Measurements from ENCODE around the gene SIMC1.
"Not testable (repeated sequence)": the region's sequence is repeated elsewhere in the genome, so short reads cannot be mapped to it uniquely, and the experiment has no call there.

Gene SIMC1

DNA sequence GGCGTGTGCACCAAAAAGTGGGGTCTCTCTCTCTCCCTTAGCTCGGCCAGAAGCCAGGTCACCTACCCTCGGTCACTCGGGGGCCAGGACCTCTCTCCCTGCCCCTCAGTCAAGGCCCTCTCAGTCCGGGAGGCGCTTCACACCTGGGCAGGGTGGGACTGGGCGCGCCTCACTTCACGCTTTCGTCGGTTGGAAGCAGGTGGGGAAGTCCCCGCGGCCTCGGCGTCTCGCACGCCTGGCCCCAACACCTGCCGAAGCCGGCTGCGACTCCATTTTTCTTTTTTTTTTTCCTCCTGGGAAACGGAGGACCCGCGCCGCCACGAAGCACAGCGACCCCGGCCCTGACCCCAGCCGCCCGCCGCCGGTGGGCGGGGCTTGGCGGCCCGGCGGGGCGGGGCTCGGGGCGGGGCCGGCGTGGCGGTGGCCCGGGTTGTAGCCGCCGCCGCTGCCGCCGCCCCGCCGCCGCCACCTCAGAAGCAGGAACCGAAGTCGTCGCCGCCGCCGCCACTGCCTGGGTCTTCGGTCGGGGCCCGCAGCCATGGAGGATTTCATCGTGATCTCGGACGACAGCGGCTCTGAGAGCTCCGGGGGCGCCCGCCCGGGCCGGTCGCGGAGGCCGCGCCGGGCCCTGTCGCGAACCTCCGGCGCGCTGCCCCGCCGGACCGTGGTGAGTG, at the start of gene SIMC1:
Gene SIMC1 (plus strand): TSS at position 454 of the 674 bp plus-strand sequence. CDS start 85 bp downstream, at position 539.
- DNase-seq (ENCODE audit: low read depth in 2 of 2), result peak; percentile 10 to 34

DNA sequence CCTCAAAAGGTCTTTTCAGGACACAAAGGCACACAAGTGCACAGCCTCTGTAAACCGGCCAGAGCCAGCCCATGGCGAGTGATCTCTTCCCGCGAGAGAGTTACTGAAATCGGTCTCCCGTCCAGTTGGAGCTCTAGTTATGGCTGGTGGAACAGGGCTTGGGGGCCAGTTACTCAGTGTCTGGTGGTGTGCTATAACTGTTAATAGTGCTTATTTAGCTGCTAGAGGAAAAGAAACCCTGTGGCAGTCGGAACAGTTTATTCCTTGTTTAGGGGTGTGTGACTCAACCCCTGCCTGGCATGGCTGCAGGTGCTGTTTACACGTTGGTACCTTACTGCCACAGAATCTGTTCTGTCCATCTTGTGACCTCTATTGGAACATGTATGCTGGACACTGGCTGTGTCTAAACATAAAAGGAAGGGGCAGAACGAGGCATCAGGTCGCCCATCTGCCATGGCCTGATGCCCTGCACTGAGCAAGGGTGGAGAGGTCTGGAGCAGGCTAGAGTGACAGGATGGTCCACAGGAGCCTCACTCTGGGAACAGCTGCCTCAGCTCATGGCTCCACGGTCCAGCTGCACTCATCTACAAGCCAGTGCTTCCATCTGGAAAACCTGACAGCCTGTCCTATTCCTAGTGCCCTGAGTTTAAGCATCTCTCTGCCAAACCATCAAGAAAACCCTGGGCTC, 49.6 kb upstream of the SIMC1 start:
- no peak for DNase-seq (ENCODE audit: low read depth in 2 of 2)

DNA sequence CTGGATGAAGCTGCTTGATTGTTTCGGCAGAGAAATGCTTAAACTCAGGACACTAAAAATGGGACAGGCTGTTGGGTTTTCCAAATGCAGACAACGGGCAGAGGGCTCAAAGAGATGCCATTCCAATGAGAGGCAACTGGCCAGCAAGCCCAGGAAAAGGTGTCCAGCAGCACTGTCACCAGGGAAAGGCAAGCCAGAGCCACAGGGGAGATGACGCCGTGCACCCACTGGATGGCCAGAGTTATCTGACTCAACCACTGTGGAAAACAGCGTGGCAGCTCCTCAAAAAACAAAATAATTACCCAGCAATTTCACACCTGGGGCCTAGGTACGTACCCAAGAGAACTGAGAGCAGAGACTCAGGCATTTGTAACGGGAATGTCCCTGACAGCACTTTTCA, 48.4 kb upstream of the SIMC1 start:
- no peak for DNase-seq (ENCODE audit: low read depth in 2 of 2)

DNA sequence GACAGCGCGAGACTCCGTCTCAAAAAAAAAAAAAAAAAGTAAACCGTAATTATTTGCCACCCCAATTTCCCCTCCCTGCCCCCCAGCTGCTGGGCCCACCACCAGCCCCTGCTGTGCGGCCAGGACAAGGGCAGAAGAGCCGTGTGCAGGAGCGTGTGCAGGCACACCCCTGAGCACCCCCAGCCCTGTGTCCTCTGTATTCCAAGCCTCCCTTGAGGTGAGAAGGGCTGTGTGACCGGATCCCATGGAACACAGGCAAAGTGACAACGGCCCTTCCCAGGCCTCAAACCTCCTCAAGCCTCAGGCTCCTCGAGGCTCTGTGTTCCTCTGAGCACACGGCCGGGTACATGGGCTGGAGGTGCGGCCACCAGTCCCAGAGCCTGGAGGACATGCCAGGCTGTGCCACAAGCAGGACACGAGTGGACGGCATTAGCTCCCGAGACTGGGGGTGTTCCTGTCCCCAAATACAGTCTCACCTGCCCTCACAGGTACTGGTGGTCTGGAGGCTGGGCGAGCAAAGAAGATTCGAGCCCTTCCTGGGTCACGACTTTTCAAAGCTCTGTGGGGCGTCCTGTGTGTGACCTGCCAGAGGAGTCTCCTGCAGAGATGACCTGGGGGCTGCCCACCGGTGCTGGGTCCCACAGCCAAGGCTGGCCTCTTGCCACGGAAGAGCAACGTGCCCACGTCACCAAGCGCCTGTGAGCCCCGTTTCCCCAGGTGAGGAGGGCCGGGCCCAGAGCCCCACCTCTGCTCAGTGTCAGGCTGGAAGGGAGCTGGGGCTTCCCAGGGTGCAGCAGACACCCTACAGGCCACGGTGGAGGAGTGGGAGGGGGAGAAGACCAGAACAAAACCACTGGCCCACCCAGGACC, 47.1 kb upstream of the SIMC1 start:
- DNase-seq (ENCODE audit: low read depth in 2 of 2), result no peak

DNA sequence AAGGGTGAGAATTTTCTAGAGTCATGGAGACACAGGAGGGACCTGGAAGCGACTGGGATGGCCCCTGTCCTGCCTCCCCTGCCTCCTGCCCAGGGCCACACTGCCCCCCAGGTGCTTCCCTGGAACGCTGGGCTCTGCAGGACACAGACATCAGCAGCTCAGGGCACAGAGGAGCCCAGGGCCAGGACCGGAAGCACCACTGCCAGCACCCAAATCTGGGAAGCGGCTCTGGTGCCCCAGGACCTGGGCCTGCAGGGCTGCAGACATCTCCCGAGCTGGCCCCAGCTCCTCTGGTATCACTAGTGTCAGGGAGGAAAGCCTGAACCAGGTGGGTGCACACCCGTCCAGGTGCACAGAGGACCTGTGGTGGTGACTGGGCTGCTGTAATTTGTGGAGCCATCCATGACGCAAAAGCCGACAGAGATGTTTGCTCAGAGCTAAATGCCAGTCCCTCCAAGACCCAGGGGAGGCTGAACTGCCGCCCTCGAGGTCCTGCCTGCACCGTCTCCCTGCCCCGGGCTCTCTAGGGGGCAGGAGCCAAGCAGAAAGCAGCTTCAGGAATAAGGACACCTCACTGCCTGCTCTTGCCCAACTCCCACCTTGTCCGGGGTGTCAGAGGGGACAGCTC, 46.0 kb upstream of the SIMC1 start:
- no peak for DNase-seq (ENCODE audit: low read depth in 2 of 2)

DNA sequence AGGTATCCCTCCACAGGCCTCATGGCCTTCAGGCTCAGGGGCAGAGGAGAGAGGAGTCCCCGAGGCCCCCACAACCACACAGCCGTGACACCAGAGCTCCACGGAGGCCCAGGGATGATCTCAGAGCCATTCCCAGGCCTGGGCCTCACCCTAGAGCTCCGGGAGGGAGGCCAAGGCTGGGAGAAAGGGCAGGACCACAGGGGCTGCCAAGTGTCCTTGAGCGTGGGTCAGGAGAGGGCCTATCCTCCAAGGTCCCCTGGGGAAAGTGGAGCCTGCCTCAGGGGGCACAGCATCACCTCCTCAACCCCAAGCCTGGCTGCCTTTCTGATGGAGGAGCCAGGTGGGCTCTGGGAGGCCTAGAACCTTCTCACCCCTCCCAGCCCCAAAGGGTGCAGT, 45.5 kb upstream of the SIMC1 start:
- not testable (repeated sequence) for DNase-seq (ENCODE audit: low read depth in 2 of 2)

DNA sequence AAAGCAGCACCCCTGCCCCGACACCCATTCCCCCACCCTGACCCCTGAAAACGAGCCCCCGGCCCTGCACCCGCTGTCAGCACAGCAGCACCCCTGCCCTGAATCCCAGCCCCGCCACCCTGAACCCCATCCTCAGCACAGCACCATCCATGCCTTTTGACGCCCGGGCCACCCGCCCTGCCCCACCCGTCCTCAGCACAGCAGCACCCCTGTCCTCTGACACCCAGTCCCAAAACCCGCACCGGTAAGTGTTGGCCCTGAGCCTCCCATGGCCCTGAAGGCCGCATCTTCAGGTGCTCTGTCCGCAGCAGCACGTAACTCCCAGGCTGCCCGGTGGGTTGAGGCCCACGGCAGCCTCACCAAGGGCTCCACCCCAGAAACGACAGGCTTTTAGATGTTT, 44.6 kb upstream of the SIMC1 start:
- DNase-seq (ENCODE audit: low read depth in 2 of 2), result not testable (repeated sequence)

DNA sequence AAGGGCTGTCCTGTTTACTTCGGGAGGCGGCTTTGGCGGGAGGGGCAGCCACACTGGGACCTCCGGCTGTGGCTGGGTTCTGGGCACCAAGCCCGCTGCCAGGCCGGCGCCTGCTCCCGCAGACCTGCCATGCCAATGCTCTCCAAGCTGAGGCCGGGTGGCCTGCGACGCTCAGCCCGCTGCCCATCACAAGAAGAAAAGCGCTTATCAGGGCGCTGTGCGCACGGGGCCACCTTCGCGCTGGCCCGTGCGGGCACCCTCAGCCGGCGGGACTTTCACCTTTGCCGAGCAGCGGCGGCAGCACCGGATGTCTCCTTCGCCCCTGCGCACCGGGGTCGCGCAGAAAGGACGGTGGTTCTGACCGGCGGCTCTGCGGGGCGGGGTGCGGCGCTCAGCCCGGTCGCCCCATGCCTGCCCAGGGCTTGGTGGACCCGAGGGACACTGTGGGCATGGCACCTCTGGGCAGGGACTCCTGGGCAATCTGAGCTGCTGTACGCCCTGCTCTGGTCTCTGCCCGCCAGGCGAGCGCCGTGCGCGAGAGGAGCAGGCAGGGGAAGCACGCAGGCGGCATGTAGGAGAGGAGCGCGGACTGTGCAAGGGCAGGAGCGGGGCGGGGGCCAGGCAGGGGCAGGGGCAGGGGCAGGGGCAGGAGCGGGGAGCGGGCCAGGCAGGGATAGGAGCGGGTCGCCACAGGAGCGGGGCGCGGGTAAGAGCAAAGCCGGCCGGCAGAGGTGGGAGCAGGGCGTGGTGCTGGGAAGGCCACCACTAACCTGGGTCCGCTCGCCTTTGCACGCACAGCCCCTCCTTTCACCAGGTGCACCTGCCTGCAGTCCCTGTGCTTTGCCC, 43.8 kb upstream of the SIMC1 start:
- DNase-seq (ENCODE audit: low read depth in 2 of 2), result not testable (repeated sequence)

DNA sequence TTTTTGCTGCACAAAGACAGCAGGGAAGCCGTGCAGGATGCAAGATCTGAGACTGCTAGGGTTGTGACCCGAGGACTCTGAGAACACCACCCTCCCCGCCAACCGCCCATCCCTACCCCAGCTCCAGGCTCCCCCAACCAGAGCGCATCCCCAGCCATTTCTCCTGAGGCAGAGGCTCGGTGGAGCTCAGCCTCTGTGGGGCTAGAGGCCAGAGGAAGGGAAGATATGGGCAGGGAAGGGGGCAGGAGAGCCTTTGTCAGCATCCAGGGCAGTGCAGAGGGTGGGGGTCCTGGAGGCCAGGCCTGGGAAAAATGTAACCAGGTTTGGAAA, 43.2 kb upstream of the SIMC1 start:
- DNase-seq (ENCODE audit: low read depth in 2 of 2), result not testable (repeated sequence)

DNA sequence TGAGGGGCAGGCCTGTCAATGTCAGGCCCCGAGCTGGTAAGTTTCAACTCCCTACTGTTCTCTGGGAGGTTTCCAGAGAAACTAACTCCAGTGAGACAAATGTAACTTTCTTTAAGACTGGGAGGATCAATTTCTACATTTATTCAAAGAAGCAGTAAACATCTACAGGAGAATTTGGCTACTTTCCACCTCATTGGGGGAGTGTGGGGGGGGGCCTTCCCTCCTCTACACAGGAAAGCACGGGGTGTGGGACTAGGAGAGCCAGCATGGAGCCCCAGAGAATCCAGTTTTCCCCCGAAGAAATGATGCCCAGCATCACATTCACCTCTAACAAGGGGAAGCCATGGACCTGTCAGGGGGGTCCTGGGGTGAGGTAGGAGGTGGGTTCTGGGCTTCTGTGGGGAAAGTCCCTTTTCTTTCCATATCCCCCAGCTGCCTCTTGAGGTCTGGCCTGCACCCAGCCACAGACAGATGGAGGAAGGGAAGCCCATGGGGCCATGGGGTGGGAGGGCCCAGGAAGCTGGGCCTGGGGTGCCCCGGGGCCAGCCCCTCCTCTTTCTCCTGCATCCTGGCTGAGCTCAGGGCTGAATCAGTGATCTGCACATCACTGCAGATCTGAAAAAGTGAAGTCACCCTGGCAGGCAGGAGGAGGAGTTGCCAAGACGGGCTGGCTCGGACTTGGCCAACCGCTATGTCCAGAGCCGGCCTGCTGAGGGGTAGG, 42.6 kb upstream of the SIMC1 start:
- not testable (repeated sequence) for DNase-seq (ENCODE audit: low read depth in 2 of 2)

DNA sequence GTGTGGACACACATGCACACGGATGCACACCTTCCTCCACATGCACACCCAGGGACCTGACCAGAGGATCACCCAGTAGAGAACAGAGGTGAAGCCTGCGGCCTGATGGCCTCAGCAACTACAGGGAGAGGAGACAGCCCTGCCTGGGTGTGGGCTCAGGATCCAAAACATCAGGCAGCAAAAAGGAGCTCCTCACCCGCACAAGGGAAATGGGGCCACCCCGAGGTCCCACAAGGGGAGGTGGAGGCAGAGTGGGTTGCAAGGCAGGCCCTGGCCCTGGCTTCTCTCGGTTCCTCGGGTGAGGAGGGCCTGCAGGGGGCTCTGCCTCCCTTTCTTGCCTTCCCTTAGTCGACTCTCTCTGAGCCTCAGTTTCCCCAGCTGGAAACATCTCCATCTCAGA, 41.4 kb upstream of the SIMC1 start:
- DNase-seq (ENCODE audit: low read depth in 2 of 2), result not testable (repeated sequence)

DNA sequence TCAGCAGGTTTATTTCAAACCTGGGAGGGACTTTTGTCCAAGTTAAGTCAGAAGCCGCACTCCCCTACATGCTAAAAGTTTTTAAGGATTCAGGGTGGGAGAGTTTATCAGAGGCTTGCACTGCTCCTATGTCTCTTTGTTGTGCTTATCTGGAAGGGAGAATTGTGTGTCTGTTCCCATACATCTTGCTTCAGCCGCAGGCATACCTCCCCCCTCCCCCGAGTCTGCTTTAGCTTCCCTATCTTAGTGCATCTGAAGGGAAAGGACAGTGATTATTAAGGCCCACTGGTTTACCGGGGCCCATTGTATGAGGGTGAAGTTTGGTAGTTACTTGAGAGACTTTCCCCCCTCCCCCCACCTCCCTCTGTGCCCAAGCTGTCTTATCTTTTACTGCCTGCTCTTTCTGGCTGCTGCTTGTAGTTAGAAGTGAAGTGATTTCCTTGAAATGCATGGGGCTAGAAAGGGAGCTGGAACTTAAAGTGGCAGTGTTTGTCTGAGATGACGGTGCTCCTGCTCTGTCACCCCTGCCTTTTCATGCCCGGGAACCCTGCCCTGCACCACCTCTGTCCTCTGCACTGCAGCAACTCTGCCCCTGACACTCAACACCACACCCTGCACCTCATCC, 40.9 kb upstream of the SIMC1 start:
- not testable (repeated sequence) for DNase-seq (ENCODE audit: low read depth in 2 of 2)

DNA sequence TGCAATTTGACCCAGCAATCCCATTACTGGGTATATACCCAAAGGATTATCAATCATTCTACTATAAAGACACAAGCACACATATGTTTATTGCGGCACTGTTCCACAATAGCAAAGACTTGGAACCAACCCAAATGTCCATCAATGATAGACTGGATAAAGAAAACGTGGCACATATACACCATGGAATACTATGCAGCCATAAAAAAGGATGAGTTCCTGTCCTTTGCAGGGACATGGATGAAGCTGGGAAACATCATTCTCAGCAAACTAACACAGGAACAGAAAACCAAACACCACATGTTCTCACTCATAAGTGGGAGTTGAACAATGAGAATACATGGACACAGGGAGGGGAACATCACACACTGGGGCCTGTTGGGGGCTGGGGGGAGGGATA, 39.9 kb upstream of the SIMC1 start:
- not testable (repeated sequence) for DNase-seq (ENCODE audit: low read depth in 2 of 2)

DNA sequence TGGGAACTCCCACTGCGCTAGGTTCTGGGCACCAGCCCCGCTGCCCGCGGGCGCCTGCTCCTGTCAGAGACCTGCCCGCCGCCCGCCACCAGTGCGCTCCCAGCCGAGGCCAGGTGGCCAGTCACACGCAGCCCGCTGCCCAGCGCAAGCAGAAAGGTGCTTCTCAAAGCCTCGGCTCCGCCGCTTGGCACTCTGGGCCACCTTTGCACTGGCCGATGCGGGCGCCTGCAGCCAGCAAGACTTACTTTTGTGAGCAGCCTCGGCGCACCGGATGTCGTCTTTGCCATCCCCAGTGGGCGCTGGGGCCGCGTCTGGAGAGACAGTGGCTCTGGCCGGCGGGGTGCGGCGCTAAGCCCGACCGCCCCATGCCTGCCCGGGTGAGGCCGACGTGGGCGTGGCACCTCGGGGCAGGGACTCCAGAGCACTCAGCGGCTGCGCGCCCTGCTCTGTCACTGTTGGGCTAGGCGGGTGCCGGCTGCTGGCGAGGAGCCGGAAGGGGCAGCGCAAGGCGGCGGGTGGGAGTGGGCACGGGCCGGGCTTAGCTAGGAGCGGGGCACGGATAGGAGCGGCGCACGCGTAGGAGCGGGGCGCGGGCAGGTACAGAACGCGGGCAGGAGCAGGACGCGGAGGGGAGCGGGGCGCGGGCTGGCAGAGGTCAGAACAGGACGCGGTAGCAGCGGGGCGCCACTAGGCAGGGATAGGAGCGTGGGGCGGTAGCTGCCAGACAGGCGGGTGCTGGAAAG, 39.1 kb upstream of the SIMC1 start:
- not testable (repeated sequence) for DNase-seq (ENCODE audit: low read depth in 2 of 2)

DNA sequence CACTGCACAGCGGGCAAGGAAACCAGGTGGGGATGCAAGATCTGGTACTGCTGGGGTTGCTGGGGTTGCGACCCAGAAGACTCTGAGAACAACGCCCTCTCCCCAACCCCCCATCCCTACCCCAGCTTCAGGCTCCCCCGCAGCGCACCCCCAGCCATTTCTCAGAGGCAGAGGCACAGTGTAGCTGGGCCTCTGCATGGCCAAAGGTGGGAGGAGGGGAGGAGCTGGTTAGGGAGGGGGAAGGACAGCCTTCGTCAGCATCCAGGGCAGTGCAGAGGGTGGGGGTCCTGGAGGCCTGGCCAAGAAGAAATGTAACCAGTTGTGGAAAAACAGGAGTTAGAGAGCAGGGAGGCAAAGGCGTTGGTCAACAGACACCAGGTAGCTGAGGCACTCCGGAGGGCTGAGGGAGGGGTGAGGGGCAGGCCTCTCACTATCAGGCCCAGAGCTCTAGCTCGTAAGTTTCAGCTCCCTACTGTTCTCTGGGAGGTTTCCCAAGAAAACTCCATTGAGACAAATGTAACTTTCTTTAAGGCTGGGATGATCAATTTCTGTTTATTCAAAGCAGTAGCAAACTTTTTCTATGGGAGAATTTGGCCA, 38.3 kb upstream of the SIMC1 start:
- not testable (repeated sequence) for DNase-seq (ENCODE audit: low read depth in 2 of 2)

DNA sequence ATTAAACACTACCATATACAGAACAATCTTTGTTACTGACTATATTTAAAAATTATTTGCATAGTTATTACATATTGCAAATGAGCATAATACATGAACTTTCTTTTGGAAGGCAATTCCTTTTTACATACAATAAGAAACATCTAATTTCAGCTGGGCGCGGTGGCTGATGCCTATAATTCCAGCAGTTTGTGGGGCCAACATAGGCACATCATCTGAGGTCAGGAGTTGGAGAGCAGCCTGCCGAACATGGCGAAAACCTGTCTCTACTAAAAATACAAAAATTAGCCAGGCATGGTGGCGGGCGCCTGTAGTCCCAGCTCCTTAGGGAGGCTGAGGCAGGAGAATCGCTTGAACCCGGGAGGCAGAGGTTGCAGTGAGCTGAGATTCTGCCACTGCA, 36.4 kb upstream of the SIMC1 start:
- no peak for DNase-seq (ENCODE audit: low read depth in 2 of 2)

DNA sequence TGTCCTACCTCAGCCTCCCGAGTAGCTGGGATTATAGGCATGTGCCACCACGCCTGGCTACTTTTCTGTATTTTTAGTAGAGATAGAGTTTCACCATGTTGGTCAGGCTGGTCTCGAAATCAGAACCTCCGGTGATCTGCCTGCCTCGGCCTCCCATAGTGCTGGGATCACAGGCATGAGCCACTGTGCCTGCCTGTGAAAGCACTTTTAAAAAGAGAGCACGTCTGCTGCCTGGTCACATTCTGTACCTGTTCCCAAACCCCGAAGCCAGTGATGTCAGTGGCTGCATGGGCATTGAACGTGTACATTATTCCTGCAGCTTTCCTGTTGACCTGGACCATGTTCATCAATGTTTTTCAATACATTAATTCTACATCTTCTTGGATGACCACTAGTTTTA, 35.1 kb upstream of the SIMC1 start:
- DNase-seq (ENCODE audit: low read depth in 2 of 2), result no peak

DNA sequence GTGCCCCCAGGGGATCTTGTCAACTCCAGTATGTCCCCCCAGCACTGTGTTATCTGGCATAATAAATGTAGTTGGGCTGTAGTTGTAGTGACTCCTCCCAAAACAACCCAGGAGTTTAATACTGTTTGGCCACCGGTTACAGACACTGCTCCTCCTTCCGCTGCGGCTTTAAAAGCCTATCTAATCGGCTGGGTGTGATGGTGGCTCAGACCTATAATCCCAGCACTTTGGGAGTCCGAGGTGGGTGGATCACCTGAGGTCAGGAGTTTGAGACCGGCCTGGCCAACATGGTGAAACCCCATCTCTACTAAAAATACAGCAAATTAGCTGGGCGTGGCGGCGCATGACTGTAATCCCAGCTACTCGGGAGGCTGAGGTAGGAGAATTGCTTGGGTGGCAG, 34.7 kb upstream of the SIMC1 start:
- DNase-seq (ENCODE audit: low read depth in 2 of 2), result not testable (repeated sequence)

DNA sequence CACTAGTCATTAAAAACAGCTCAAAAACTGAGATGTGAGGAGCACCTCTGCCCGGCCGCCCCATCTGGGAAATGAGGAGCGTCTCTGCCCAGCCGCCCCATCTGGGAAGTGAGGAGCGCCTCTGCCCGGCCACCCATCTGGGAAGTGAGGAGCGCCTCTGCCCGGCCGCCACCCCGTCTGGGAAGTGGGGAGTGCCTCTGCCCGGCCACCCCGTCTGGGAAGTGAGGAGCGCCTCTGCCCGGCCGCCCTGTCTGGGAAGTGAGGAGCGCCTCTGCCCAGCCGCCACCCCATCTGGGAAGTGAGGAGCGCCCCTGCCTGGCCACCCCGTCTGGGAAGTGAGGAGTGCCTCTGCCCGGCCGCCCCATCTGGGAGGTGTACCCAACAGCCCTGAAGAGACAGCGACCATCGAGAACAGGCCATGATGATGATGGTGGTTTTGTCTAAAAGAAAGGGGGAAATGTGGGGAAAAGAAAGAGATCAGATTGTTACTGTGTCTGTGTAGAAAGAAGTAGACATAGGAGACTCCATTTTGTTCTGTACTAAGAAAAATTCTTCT, 23.7 kb upstream of the SIMC1 start:
- DNase-seq (ENCODE audit: low read depth in 2 of 2), result not testable (repeated sequence)
